Stimulated activated CD8-positive, alpha-beta memory T cell treated with anti-CD3 and anti-CD28 coated beads, Interleukin-15, amount 100 ng/mL, for 1 hour (primary cell): ENCODE measurements around the gene VAMP3.

Experiments
- DNase-seq: peaks from one replicate; pipeline ENCODE4 v3.0.0-alpha.2; 2020; ENCODE audit warnings: low read depth

VAMP3 gene

DNA sequence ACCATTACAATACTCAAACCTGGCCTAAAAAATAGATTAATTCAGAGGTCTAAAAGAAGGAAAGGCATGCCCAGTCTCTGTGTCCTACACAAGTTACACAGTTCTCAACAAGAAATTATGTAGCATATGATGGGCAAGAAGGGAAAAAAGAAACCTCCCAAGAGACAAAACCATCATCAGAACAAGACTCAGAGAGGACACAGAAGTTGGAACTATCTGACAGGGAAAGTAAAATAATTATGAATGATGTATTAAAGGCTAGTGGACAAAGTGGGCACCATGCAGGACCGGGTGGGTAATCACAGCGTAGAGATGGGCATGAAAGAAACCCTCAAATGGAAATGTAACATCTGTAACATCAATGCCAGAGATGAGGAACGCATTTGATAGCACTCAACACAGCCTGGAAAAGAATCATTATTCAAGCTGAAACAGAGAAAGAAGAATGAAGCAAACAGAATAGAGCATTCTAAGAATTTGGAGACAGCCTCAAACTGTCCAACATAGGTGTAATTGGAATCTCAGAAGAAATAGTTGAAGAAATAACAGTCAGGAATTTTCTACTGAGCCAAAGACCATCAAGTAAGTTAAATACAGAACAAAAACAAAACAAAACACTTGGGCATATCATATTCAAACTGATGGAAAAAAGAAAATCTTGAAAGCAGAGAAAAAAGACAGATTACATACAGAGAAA lies 42.7 kb downstream of the VAMP3 start:
- no peak for DNase-seq

DNA sequence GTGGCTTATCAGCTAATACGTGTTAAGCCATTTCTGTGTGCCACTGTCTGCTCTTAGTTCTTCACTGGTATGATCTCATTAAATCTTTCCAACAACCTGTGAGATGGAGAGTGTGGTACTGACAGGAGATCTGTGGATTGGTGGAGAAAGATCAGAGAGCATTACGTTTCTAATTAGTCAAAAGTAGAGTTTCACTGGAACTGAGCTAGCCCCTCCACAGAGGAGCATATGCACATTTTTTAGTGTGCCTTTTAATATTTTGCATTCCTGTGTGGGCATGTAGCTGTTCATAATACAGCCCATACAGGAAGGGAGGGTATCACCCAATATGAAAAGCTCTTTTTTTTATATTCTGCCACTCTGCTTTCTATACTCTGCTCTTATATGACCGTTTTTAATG lies 50.2 kb downstream of the VAMP3 start:
- no peak for DNase-seq

DNA sequence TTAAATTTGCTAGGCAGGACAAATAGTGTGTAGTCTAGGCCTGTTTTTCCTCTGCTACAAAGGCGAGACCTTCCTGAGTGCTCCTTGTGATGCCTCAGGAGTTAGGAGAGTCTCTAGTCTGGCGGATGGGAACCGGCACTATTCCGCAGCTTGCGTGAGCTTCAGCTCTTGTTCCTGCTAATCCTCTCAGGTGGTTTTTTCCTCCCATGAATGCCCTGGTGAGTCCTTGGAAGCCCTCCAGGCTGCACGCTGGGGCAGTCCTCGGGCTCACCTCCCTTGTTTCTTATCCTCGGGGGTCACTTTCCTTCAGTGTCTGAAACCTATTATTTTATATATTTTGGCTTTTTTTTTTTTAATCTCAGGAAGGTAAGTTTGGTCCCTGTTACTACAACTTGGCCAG lies 53.6 kb downstream of the VAMP3 start:
- no peak for DNase-seq

GRCh38 chr1:7826363-7826762 lies 55.3 kb downstream of the VAMP3 start:
- no peak for DNase-seq

GRCh38 chr1:7827126-7827955 lies 56.2 kb downstream of the VAMP3 start:
- DNase-seq: no peak
